H1 (cell line): ENCODE data around the gene LARGE2. TPM values are rescaled to one million over a fixed set of nuclear protein-coding genes. Genes with fewer than 3 reads are reported as not detected.

Experiments
- ASH2L ChIP-seq: fragments of 200-600, 300-600 bp; sonication (generic); IDR thresholded peaks from one replicate; pipeline ENCODE4 v1.7.1; 2017; ENCODE audit warnings: low read length
- CHD2 ChIP-seq: IDR thresholded peaks from 2 replicates; pipeline ENCODE4 v1.6.1; 2012; ENCODE audit warnings: low read length, improper control_type of control experiment
- CTBP2 ChIP-seq: IDR thresholded peaks from 2 replicates; pipeline ENCODE4 v1.7.0; 2011; ENCODE audit warnings: borderline replicate concordance, mild to moderate bottlenecking, moderate library complexity, mixed read lengths, low read length; ENCODE audit not compliant: insufficient read depth, insufficient read length
- E2F6 ChIP-seq: IDR thresholded peaks from 2 replicates; pipeline ENCODE4 v1.6.1; 2012; ENCODE audit warnings: inconsistent platforms
- EP300 ChIP-seq, 2 experiments: IDR thresholded peaks; 1 replicate in 1 of 2; 2 replicates in 1 of 2; pipeline ENCODE4 v1.6.1; 2011 to 2012; ENCODE audit warnings: low read depth in 2 of 2, low read length in 2 of 2, mild to moderate bottlenecking in 2 of 2, borderline replicate concordance in 1 of 2, inconsistent platforms in 1 of 2, moderate library complexity in 1 of 2
- GABPA ChIP-seq: IDR thresholded peaks from 2 replicates; pipeline ENCODE4 v1.6.1; 2011; ENCODE audit warnings: mild to moderate bottlenecking, low read length, moderate library complexity, borderline replicate concordance; ENCODE audit not compliant: insufficient read depth
- KDM4A ChIP-seq: IDR thresholded peaks from one replicate; pipeline ENCODE4 v1.7.1; 2012; ENCODE audit warnings: low read depth, mild to moderate bottlenecking, moderate library complexity, low read length, inconsistent platforms; ENCODE audit not compliant: severe bottlenecking
- MAX ChIP-seq: IDR thresholded peaks from 2 replicates; pipeline ENCODE4 v1.6.1; 2012; ENCODE audit warnings: inconsistent platforms
- NRF1 ChIP-seq: IDR thresholded peaks from 2 replicates; pipeline ENCODE4 v1.6.1; 2011; ENCODE audit warnings: mild to moderate bottlenecking, low read depth, low read length, improper control_type of control experiment
- RAD21 ChIP-seq, 2 experiments: IDR thresholded peaks in 1 of 2; conservative IDR thresholded peaks in 1 of 2; 2 replicates each; pipeline ENCODE4 v1.6.1; 2011; ENCODE audit warnings: low read depth in 2 of 2, low read length in 2 of 2, improper control_type of control experiment in 1 of 2, inconsistent platforms in 1 of 2, mild to moderate bottlenecking in 1 of 2, moderate library complexity in 1 of 2
- SP2 ChIP-seq: IDR thresholded peaks from 2 replicates; pipeline ENCODE4 v1.6.1; 2012; ENCODE audit warnings: mild to moderate bottlenecking, low read length, inconsistent platforms
- TAF1 ChIP-seq: IDR thresholded peaks from 2 replicates; pipeline ENCODE4 v1.6.1; 2011; ENCODE audit warnings: mild to moderate bottlenecking, low read depth, low read length
- TAF7 ChIP-seq: optimal IDR thresholded peaks from 2 replicates; pipeline ENCODE3; 2011; ENCODE audit warnings: low read depth, mild to moderate bottlenecking, inconsistent platforms, low read length, moderate library complexity, borderline replicate concordance
- TBP ChIP-seq: IDR thresholded peaks from 2 replicates; pipeline ENCODE4 v1.6.1; 2011; ENCODE audit warnings: low read depth, low read length, improper control_type of control experiment
- TEAD4 ChIP-seq: IDR thresholded peaks from 2 replicates; pipeline ENCODE4 v1.6.1; 2012; ENCODE audit warnings: low read depth, low read length, inconsistent platforms, mixed read lengths
- USF2 ChIP-seq: IDR thresholded peaks from 2 replicates; pipeline ENCODE4 v1.6.1; 2011; ENCODE audit warnings: low read length, improper control_type of control experiment
- YY1 ChIP-seq: IDR thresholded peaks from 2 replicates; pipeline ENCODE4 v1.6.1; 2011; ENCODE audit warnings: low read depth, mild to moderate bottlenecking, low read length
- polyA plus RNA-seq, 7 experiments: library from polyadenylated mRNA; depleted of rRNA in 3 of 7; stranded (reverse) in 5 of 7; unstranded in 2 of 7; fragments of >200 nt in 5 of 7; fragments of 200-250 nt in 2 of 7; gene quantifications; 1 replicate in 5 of 7; 2 replicates in 1 of 7; 4 replicates in 1 of 7; pipeline versions ENCODE4 v1.2.1 to v1.2.3, GENCODE V29; 2011 to 2013; ENCODE audit warnings: missing spikeins in 2 of 7, mixed read lengths in 2 of 7
- total RNA-seq: library from RNA; stranded (reverse); fragmentation: NEBNext Ultra II Directional; extraction: Animal tissue kit (Norgen Biotek cat#: 25700); gene quantifications from 2 replicates; pipeline ENCODE4 v1.2.1, GENCODE V29; 2021

LARGE2 gene
- total and polyA plus RNA-seq, 2 of the 8 experiments (the other 6 are each of a cell fraction or from before 2014, with no cell fraction given): 111 to 137 TPM

- TF ChIP-seq E2F6 (peak; percentile 81), KDM4A (no peak), GABPA (no peak), TAF7 (no peak), CHD2 (no peak), EP300 (IDR thresholded peaks at IDR 0.05; ENCODE audit: borderline replicate concordance in 1 of 2, low read depth in 2 of 2, low read length in 2 of 2) (no peak), YY1 (peak; percentile 61; the same call in 1 of the 2 replicates), ASH2L (no peak), TEAD4 (peak; percentile 60; the same call in 1 of the 2 replicates), SP2 (no peak), RAD21 (IDR thresholded peaks at IDR 0.05 in 1 of 2, conservative IDR thresholded peaks at IDR 0.05 in 1 of 2; ENCODE audit: low read depth in 2 of 2, low read length in 2 of 2) (peak; percentile 88 to 91), MAX (peak; percentile 49; the same call in 1 of the 2 replicates), TAF1 (no peak), USF2 (no peak), NRF1 (no peak), TBP (no peak), CTBP2 (no peak)
Measured at GRCh38 chr11:45964911-45965389, 42.5 kb downstream of the LARGE2 start (continued).
